Astrocyte (in vitro differentiated cells and primary cell): ENCODE measurements around the gene CNIH3. TPM values are rescaled to one million over a fixed set of nuclear protein-coding genes. Genes with fewer than 3 reads are reported as not detected.

Source experiments
- DNase-seq: peaks from one replicate; pipeline ENCODE4 v3.0.0-alpha.2; 2010; ENCODE audit warnings: low read depth
- FAIRE-seq: peaks from 2 replicates; lab custom pipeline; 2011; peaks lifted over from hg19 to GRCh38; lab: Jason Lieb, UNC
- H2AFZ ChIP-seq: 2 replicates; pipeline ENCODE4 v1.6.0; 2012; ENCODE audit warnings: low read depth, low read length, inconsistent platforms
- H3K27ac ChIP-seq: 2 replicates; pipeline ENCODE4 v1.5.1; 2011; ENCODE audit warnings: low read depth, low read length, inconsistent platforms
- H3K27me3 ChIP-seq: 2 replicates; pipeline ENCODE4 v1.6.0; 2011; ENCODE audit warnings: low read length, inconsistent platforms; ENCODE audit not compliant: insufficient read depth
- H3K36me3 ChIP-seq: 2 replicates; pipeline ENCODE4 v1.5.1; 2011; ENCODE audit warnings: low read length, inconsistent platforms; ENCODE audit not compliant: insufficient read depth
- H3K4me1 ChIP-seq: 2 replicates; pipeline ENCODE4 v1.5.1; 2011; ENCODE audit warnings: low read length, inconsistent platforms; ENCODE audit not compliant: insufficient read depth
- H3K4me2 ChIP-seq: 2 replicates; pipeline ENCODE4 v1.6.0; 2012; ENCODE audit warnings: low read length, inconsistent platforms
- H3K4me3 ChIP-seq: 2 replicates; pipeline ENCODE4 v1.5.1; 2011; ENCODE audit warnings: low read depth, mild to moderate bottlenecking, low read length, inconsistent platforms; ENCODE audit not compliant: insufficient read depth
- H3K79me2 ChIP-seq: 2 replicates; pipeline ENCODE4 v1.6.0; 2012; ENCODE audit warnings: mild to moderate bottlenecking, low read length, inconsistent platforms; ENCODE audit not compliant: insufficient read depth
- H3K9ac ChIP-seq: 2 replicates; pipeline ENCODE4 v1.6.0; 2012; ENCODE audit warnings: mild to moderate bottlenecking, low read length, inconsistent platforms
- H3K9me3 ChIP-seq: 2 replicates; pipeline ENCODE4 v1.5.1; 2012; ENCODE audit warnings: low read depth, mild to moderate bottlenecking, low read length, inconsistent platforms; ENCODE audit not compliant: insufficient read depth
- H4K20me1 ChIP-seq: 2 replicates; pipeline ENCODE4 v1.6.0; 2012; ENCODE audit warnings: low read length, inconsistent platforms; ENCODE audit not compliant: insufficient read depth
- H3K27ac Mint-ChIP-seq: one replicate; pipeline ENCODE4 v1.8.0; 2021; ENCODE audit warnings: mild to moderate bottlenecking, mixed read lengths; ENCODE audit not compliant: unreplicated experiment
- H3K27me3 Mint-ChIP-seq: one replicate; pipeline ENCODE4 v1.8.0; 2021; ENCODE audit warnings: low read depth, mixed read lengths; ENCODE audit not compliant: unreplicated experiment
- H3K36me3 Mint-ChIP-seq: one replicate; pipeline ENCODE4 v1.8.0; 2021; ENCODE audit warnings: low read depth, mixed read lengths; ENCODE audit not compliant: unreplicated experiment
- H3K4me1 Mint-ChIP-seq: one replicate; pipeline ENCODE4 v1.8.0; 2021; ENCODE audit warnings: low read depth, mixed read lengths; ENCODE audit not compliant: unreplicated experiment
- H3K4me3 Mint-ChIP-seq: one replicate; pipeline ENCODE4 v1.8.0; 2021; ENCODE audit warnings: mild to moderate bottlenecking, moderate library complexity, mixed read lengths; ENCODE audit not compliant: unreplicated experiment
- H3K9me3 Mint-ChIP-seq: one replicate; pipeline ENCODE4 v1.8.0; 2021; ENCODE audit warnings: mild to moderate bottlenecking, mixed read lengths; ENCODE audit not compliant: unreplicated experiment
- CTCF ChIP-seq: IDR thresholded peaks from 2 replicates; pipeline ENCODE4 v1.5.1; 2011; ENCODE audit warnings: low read depth, mild to moderate bottlenecking, inconsistent platforms, low read length, moderate library complexity; ENCODE audit not compliant: insufficient read depth
- EZH2 ChIP-seq: IDR thresholded peaks from 2 replicates; pipeline ENCODE4 v1.6.1; 2012; ENCODE audit warnings: mild to moderate bottlenecking, low read length, inconsistent platforms; ENCODE audit not compliant: insufficient read depth
- total RNA-seq: library from RNA; stranded (reverse); gene quantifications from 2 replicates; pipeline ENCODE4 v1.2.1, GENCODE V29; 2021

CNIH3 gene
- total RNA-seq, 1 donor from 2014 or later: 7.7 TPM

DNA sequence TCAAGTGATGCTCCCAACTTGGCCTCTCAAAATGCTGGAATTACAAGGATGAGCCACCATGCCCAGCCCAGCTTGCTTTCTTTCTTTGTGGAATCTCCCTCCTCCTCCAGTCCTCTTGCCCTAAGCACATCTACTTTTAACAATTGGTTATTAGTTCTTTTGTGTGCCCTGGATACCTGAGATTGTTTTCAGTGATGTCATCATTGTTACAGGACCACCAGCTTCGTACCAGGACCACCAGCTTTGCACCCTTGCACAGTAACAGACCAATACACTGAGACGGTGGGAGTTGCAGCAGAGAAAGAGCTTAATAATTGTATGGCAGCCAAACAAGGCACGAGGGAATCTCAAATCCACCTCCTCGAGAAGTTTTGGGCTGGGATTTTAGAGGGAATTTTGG is 71.3 kb downstream of the CNIH3 start:
- Mint-ChIP-seq H3K27ac (no peak overlapping the region), H3K4me1 (peaks cover 2% of the 10 kb centered on the region), H3K36me3 (peaks cover 8% of the 10 kb centered on the region), H3K9me3 (peaks cover 2% of the 10 kb centered on the region), H3K27me3 (no peaks in the 10 kb centered on the region), H3K4me3 (no peak overlapping the region)
- H3K4me1 ChIP-seq: no peaks in the 10 kb centered on the region
- H4K20me1 ChIP-seq: peaks cover 72% of the 10 kb centered on the region
- H3K9me3 ChIP-seq: no peaks in the 10 kb centered on the region
- no peak overlapping the region for H3K27ac ChIP-seq
- H3K4me2 ChIP-seq: no peak overlapping the region
- H3K4me3 ChIP-seq: no peak overlapping the region
- H3K36me3 ChIP-seq: peaks cover 16% of the 10 kb centered on the region
- TF ChIP-seq EZH2 (no peak), CTCF (no peak)
- peaks cover 18% of the 10 kb centered on the region for H3K79me2 ChIP-seq
- no peaks in the 10 kb centered on the region for H3K27me3 ChIP-seq
- FAIRE-seq (no peak), DNase-seq (no peak)
- H3K9ac ChIP-seq: no peak overlapping the region
- no peak overlapping the region for H2AFZ ChIP-seq

GRCh38 chr1:224689374-224689773 is 73.3 kb downstream of the CNIH3 start:
- Mint-ChIP-seq H3K9me3 (peaks cover 2% of the 10 kb centered on the region), H3K36me3 (peaks cover 8% of the 10 kb centered on the region), H3K4me3 (no peak overlapping the region), H3K4me1 (peaks cover 2% of the 10 kb centered on the region), H3K27me3 (peaks cover 7% of the 10 kb centered on the region), H3K27ac (no peak overlapping the region)
- Histone ChIP-seq H2AFZ (no peak overlapping the region), H3K27me3 (no peaks in the 10 kb centered on the region), H3K79me2 (peaks cover 30% of the 10 kb centered on the region), H3K4me3 (no peak overlapping the region), H3K4me2 (no peak overlapping the region), H3K4me1 (no peaks in the 10 kb centered on the region), H3K9ac (no peak overlapping the region), H3K9me3 (no peaks in the 10 kb centered on the region), H3K27ac (no peak overlapping the region), H3K36me3 (peaks cover 19% of the 10 kb centered on the region), H4K20me1 (peaks cover 66% of the 10 kb centered on the region)
- TF ChIP-seq CTCF (no peak), EZH2 (no peak)
- DNase-seq (no peak), FAIRE-seq (no peak)

GRCh38 chr1:224690576-224690975 is 74.5 kb downstream of the CNIH3 start:
- peaks cover 7% of the 10 kb centered on the region for H3K27me3 Mint-ChIP-seq
- H3K9me3 Mint-ChIP-seq: peaks cover 2% of the 10 kb centered on the region
- H3K9me3 ChIP-seq: no peaks in the 10 kb centered on the region
- H4K20me1 ChIP-seq: peaks cover 58% of the 10 kb centered on the region
- peaks cover 19% of the 10 kb centered on the region for H3K36me3 ChIP-seq
- no peak overlapping the region for H3K4me2 ChIP-seq
- no peak overlapping the region for H2AFZ ChIP-seq
- no peak overlapping the region for H3K27ac ChIP-seq
- TF ChIP-seq CTCF: no peak
- no peak for TF ChIP-seq EZH2
- no peak overlapping the region for H3K9ac ChIP-seq
- no peaks in the 10 kb centered on the region for H3K4me1 ChIP-seq
- H3K4me1 Mint-ChIP-seq: peaks cover 2% of the 10 kb centered on the region
- no peaks in the 10 kb centered on the region for H3K27me3 ChIP-seq
- DNase-seq (no peak), FAIRE-seq (no peak)
- H3K4me3 Mint-ChIP-seq: no peak overlapping the region
- H3K4me3 ChIP-seq: no peak overlapping the region
- peaks cover 7% of the 10 kb centered on the region for H3K36me3 Mint-ChIP-seq
- no peak overlapping the region for H3K27ac Mint-ChIP-seq
- peaks cover 27% of the 10 kb centered on the region for H3K79me2 ChIP-seq
